Liver (tissue), 9 donors: Measurements from ENCODE around the gene OTOP2. TPM values are rescaled to one million over a fixed set of nuclear protein-coding genes. Genes with fewer than 3 reads are reported as not detected.

Experiments used
- DNase-seq: peaks from one replicate; pipeline ENCODE4 v3.0.0-alpha.2; 2017; ENCODE audit warnings: low spot score
- H3K27ac ChIP-seq, 2 donors: one replicate each; pipeline ENCODE4 v1.7.0; 2013; ENCODE audit warnings: inconsistent platforms in 2 of 2, low read length in 2 of 2, control low read depth in 1 of 2, low read depth in 1 of 2, mild to moderate bottlenecking in 1 of 2
- H3K27me3 ChIP-seq, 4 donors: one replicate each; pipeline versions ENCODE4 v1.6.1 to v1.7.0; 2013; ENCODE audit warnings: low read length in 3 of 4, inconsistent platforms in 1 of 4, mild to moderate bottlenecking in 1 of 4, moderate library complexity in 1 of 4; ENCODE audit not compliant: control insufficient read depth in 4 of 4, insufficient read depth in 4 of 4
- H3K36me3 ChIP-seq, 4 donors: one replicate each; pipeline versions ENCODE4 v1.6.1 to v1.7.0; 2013; ENCODE audit warnings: low read length in 3 of 4, mild to moderate bottlenecking in 3 of 4, low read depth in 1 of 4, moderate library complexity in 1 of 4; ENCODE audit not compliant: control insufficient read depth in 4 of 4, insufficient read depth in 3 of 4
- H3K4me1 ChIP-seq, 4 donors: one replicate each; pipeline versions ENCODE4 v1.6.1 to v1.7.0; 2013; ENCODE audit warnings: low read length in 3 of 4, mild to moderate bottlenecking in 3 of 4, moderate library complexity in 1 of 4; ENCODE audit not compliant: control insufficient read depth in 4 of 4, insufficient read depth in 4 of 4
- H3K4me3 ChIP-seq, 3 donors: one replicate each; pipeline versions ENCODE4 v1.6.1 to v1.7.0; 2013; ENCODE audit warnings: low read length in 3 of 3, control low read depth in 1 of 3, low read depth in 1 of 3, mild to moderate bottlenecking in 1 of 3
- H3K9ac ChIP-seq, 2 donors: one replicate each; pipeline ENCODE4 v1.7.0; 2013; ENCODE audit warnings: low read length in 2 of 2, mild to moderate bottlenecking in 2 of 2, moderate library complexity in 2 of 2, control low read depth in 1 of 2, low read depth in 1 of 2
- H3K9me3 ChIP-seq, 4 donors: one replicate each; pipeline versions ENCODE4 v1.6.1 to v1.7.0; 2013; ENCODE audit warnings: low read length in 3 of 4; ENCODE audit not compliant: control insufficient read depth in 4 of 4
- EGR1 ChIP-seq, 2 donors: IDR thresholded peaks; 2 replicates each; pipeline ENCODE4 v1.6.1; 2016 to 2018; ENCODE audit warnings: antibody characterized with exemption in 2 of 2, low read depth in 2 of 2
- FOXA1 ChIP-seq: IDR thresholded peaks from 2 replicates; pipeline ENCODE4 v1.6.1; 2016; ENCODE audit warnings: antibody characterized with exemption
- FOXA2 ChIP-seq: IDR thresholded peaks from 2 replicates; pipeline ENCODE4 v1.6.1; 2016; ENCODE audit warnings: antibody characterized with exemption
- GABPA ChIP-seq, 2 donors: IDR thresholded peaks in 1 of 2; conservative IDR thresholded peaks in 1 of 2; 2 replicates each; pipeline ENCODE4 v1.6.1; 2016; ENCODE audit warnings: antibody characterized with exemption in 2 of 2, mild to moderate bottlenecking in 1 of 2, moderate library complexity in 1 of 2
- HNF4A ChIP-seq, 2 donors: conservative IDR thresholded peaks; 2 replicates each; pipeline ENCODE4 v1.6.1; 2016; ENCODE audit warnings: antibody characterized with exemption in 2 of 2, mild to moderate bottlenecking in 2 of 2
- HNF4G ChIP-seq: IDR thresholded peaks from 2 replicates; pipeline ENCODE4 v1.6.1; 2016; ENCODE audit warnings: antibody characterized with exemption
- JUND ChIP-seq, 2 donors: IDR thresholded peaks; 2 replicates each; pipeline ENCODE4 v1.6.1; 2016; ENCODE audit warnings: antibody characterized with exemption in 2 of 2
- RAD21 ChIP-seq, 2 donors: IDR thresholded peaks; 2 replicates each; pipeline ENCODE4 v1.6.1; 2016; ENCODE audit warnings: antibody characterized with exemption in 2 of 2, mild to moderate bottlenecking in 2 of 2
- TAF1 ChIP-seq: conservative IDR thresholded peaks from 2 replicates; pipeline ENCODE4 v1.6.1; 2016; ENCODE audit warnings: antibody characterized with exemption, mild to moderate bottlenecking
- WGBS: extraction: QIAGEN DNeasy Blood & Tissue Kit; methylation state at CpG from one replicate; pipeline ENCODE4 v1.1.7; 2013; 5-methylcytosine and 5-hydroxymethylcytosine counted together
- polyA plus RNA-seq, 2 donors: library from polyadenylated mRNA; stranded (reverse) in 1 of 2; unstranded in 1 of 2; fragments of 200-250 nt in 1 of 2; fragments of >200 nt in 1 of 2; fragmentation: Nextera tagmentation in 1 of 2; extraction: Ambion mirVana in 1 of 2; gene quantifications; one replicate each; pipeline versions ENCODE4 v1.2.1 to v1.2.3, GENCODE V29; 2013 to 2015
- total RNA-seq, 2 donors: library from RNA; depleted of rRNA; stranded (reverse); fragments of >200 nt; gene quantifications; one replicate each; pipeline ENCODE4 v1.2.3, GENCODE V29; 2014
- TF ChIP-seq, protein P1 (sequence below): fragments of 150-350 bp; IDR thresholded peaks from 2 replicates; pipeline ENCODE4 v1.5.1; 2017; ENCODE audit warnings: improper control_type of control experiment, low read depth, low read length; ENCODE audit not compliant: missing input control
- TF ChIP-seq, protein P2 (sequence below): IDR thresholded peaks from 2 replicates; pipeline ENCODE4 v1.6.1; 2016; ENCODE audit warnings: antibody characterized with exemption
- TF ChIP-seq, protein P3 (sequence below): IDR thresholded peaks from 2 replicates; pipeline ENCODE4 v1.6.1; 2016; ENCODE audit warnings: antibody characterized with exemption
- TF ChIP-seq, protein P4 (sequence below): IDR thresholded peaks from 2 replicates; pipeline ENCODE4 v1.6.1; 2016; ENCODE audit warnings: antibody characterized with exemption, mild to moderate bottlenecking
- donor health status: healthy.
- donor health status: healthy.
- donor health status: healthy.
- donor health status: healthy.
- donor health status: healthy.

Gene OTOP2
- total and polyA plus RNA-seq, 4 donors, result not detected

DNA sequence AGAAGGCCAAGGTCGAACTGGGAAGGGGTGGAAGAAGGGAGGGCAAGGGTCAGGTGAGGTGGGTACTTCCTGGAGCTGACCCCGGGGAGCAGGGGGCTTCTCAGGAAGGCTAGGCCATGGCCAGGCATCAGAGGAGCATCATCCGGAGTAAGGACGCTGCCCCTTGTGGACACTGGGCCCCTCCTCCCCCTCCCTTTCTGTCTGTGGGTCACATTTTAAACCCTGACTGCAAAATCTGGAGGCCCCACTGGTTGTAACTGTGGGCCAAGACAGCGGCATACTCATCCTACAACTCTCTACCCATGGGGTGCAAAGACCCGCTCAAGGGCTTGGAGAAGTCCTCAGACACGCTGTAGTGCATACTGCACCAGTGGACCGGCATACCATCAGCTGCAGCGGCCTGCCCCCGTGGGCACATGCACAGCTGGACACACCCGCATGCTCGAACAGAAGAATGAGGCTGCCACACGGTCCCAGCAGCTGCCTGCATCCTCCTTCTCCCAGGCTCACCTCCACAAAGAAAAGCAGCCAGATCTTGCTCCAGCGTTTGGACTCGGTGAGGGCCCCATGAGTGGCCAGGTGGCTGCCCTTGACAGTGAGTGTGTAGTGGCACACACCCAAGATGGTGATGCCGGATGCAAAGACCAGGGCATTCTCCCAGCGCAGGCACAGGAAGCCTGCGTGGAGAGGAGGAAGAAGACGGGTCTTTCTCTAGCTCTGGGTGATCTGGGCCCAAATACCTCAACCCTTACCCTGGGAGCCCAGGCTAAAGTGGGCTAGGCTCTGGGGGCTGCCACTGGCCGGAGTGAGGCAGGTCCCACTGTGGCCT lies 31.8 kb upstream of the OTOP2 start:
- no peak for DNase-seq
- no peaks in the 10 kb centered on the region for H3K9me3 ChIP-seq
- 78% methylated on average over 20 of the region's 20 CpGs for WGBS

DNA sequence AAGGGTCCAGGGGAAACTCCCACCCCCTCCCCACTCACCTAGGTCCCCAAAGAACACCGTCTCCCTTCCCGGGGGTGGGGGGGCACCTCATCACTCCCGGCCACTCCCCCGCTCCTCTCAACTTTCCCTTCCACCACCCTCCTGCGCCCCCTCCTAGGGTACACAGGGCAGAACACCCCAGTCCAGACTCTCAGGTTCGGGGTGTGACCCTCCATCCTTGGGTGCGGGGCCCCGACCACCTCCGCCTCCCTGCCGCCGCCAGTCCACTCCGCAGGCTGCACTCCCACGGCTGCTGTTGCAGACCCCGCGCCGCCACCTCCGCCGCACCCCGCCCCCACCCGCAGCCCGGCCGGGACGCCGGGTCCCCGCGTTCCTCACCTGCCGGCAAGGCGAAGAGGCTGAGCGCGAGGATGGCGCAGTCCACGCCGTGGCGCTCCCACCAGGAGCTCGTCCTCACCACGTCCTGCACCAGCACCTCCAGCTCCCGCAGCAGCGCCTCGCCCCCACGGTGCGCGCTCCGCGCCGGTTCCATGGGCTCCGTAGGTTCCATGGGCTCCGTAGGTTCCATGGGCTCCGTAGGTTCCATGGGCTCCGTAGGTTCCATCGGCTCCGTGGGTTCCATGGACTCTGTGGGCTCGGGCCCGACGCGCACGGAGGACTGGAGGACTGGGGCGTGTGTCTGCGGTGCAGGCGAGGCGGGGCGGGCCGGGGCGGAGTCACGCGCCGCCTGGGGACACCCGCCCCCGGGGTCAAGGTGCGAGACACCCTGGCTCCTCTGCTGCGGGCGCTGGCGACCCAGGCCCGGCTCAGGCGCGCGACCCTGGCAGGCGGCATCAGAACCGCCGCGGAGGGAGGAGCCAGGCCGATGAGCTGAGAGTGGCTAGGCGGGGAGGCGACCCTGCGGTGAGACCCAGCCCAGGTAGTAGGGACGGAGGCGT lies 30.8 kb upstream of the OTOP2 start, which contains the start of gene FADS6:
TSS of gene FADS6 (minus strand) at position 660 of the 938 bp plus-strand sequence. CDS start at position 622, 38 bp downstream.
- TF ChIP-seq, protein P1, sequence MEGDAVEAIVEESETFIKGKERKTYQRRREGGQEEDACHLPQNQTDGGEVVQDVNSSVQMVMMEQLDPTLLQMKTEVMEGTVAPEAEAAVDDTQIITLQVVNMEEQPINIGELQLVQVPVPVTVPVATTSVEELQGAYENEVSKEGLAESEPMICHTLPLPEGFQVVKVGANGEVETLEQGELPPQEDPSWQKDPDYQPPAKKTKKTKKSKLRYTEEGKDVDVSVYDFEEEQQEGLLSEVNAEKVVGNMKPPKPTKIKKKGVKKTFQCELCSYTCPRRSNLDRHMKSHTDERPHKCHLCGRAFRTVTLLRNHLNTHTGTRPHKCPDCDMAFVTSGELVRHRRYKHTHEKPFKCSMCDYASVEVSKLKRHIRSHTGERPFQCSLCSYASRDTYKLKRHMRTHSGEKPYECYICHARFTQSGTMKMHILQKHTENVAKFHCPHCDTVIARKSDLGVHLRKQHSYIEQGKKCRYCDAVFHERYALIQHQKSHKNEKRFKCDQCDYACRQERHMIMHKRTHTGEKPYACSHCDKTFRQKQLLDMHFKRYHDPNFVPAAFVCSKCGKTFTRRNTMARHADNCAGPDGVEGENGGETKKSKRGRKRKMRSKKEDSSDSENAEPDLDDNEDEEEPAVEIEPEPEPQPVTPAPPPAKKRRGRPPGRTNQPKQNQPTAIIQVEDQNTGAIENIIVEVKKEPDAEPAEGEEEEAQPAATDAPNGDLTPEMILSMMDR, result no peak
- TF ChIP-seq HNF4A (conservative IDR thresholded peaks at IDR 0.05) (peak in 1 of 2 donors; percentile 82), FOXA1 (no peak), HNF4G (peak; percentile 40), TAF1 (no peak), EGR1 (IDR thresholded peaks at IDR 0.05; ENCODE audit: low read depth in 2 of 2) (peak in 1 of 2 donors; percentile 47)
- H3K9ac ChIP-seq, result no peak within 1 kb of the TSS
- H3K9me3 ChIP-seq, result no peaks in the 10 kb centered on the region
- peak within 1 kb of the TSS; percentile 49 to 75 (median 64) for H3K4me3 ChIP-seq
- DNase-seq, result no peak
- peaks cover 0 to 16% (median 10%) of the 10 kb centered on the region in 4 donors for H3K4me1 ChIP-seq
- no peaks in the 10 kb centered on the region for H3K36me3 ChIP-seq
- WGBS, result 6% methylated on average over 86 of the region's 86 CpGs
- H3K27ac ChIP-seq, result no peak within 1 kb of the TSS
- no peaks in the 10 kb centered on the region for H3K27me3 ChIP-seq

More for the DNA sequence above, 31.8 kb upstream of the OTOP2 start:
- H3K27ac ChIP-seq, result no peak overlapping the region
- TF ChIP-seq, protein P2, sequence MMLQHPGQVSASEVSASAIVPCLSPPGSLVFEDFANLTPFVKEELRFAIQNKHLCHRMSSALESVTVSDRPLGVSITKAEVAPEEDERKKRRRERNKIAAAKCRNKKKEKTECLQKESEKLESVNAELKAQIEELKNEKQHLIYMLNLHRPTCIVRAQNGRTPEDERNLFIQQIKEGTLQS, result no peak
- TF ChIP-seq, protein P3, sequence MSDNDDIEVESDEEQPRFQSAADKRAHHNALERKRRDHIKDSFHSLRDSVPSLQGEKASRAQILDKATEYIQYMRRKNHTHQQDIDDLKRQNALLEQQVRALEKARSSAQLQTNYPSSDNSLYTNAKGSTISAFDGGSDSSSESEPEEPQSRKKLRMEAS, result no peak
- TF ChIP-seq, protein P4, sequence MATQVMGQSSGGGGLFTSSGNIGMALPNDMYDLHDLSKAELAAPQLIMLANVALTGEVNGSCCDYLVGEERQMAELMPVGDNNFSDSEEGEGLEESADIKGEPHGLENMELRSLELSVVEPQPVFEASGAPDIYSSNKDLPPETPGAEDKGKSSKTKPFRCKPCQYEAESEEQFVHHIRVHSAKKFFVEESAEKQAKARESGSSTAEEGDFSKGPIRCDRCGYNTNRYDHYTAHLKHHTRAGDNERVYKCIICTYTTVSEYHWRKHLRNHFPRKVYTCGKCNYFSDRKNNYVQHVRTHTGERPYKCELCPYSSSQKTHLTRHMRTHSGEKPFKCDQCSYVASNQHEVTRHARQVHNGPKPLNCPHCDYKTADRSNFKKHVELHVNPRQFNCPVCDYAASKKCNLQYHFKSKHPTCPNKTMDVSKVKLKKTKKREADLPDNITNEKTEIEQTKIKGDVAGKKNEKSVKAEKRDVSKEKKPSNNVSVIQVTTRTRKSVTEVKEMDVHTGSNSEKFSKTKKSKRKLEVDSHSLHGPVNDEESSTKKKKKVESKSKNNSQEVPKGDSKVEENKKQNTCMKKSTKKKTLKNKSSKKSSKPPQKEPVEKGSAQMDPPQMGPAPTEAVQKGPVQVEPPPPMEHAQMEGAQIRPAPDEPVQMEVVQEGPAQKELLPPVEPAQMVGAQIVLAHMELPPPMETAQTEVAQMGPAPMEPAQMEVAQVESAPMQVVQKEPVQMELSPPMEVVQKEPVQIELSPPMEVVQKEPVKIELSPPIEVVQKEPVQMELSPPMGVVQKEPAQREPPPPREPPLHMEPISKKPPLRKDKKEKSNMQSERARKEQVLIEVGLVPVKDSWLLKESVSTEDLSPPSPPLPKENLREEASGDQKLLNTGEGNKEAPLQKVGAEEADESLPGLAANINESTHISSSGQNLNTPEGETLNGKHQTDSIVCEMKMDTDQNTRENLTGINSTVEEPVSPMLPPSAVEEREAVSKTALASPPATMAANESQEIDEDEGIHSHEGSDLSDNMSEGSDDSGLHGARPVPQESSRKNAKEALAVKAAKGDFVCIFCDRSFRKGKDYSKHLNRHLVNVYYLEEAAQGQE, result no peak
- TF ChIP-seq FOXA2 (no peak), RAD21 (IDR thresholded peaks at IDR 0.05) (no peak), HNF4G (no peak), TAF1 (no peak), JUND (IDR thresholded peaks at IDR 0.05) (no peak), FOXA1 (no peak), EGR1 (IDR thresholded peaks at IDR 0.05; ENCODE audit: low read depth in 2 of 2) (no peak), GABPA (IDR thresholded peaks at IDR 0.05 in 1 of 2, conservative IDR thresholded peaks at IDR 0.05 in 1 of 2) (no peak)
- no peaks in the 10 kb centered on the region for H3K27me3 ChIP-seq
- no peak overlapping the region for H3K4me3 ChIP-seq
- no peak overlapping the region for H3K9ac ChIP-seq
- H3K36me3 ChIP-seq, result no peaks in the 10 kb centered on the region
- peaks cover 0 to 16% (median 10%) of the 10 kb centered on the region in 4 donors for H3K4me1 ChIP-seq
